B cell (primary cell): ENCODE data around the gene USP44. TPM values are rescaled to one million over a fixed set of nuclear protein-coding genes. Genes with fewer than 3 reads are reported as not detected.

Experiments used
- ATAC-seq: fragments of 200-7000 bp; cut with Tn5 transposase; one replicate; pipeline ENCODE4 v1.10.0; 2021; ENCODE audit warnings: low read depth, mild to moderate bottlenecking, moderate number of reproducible peaks, moderate library complexity
- CTCF ChIA-PET: fragments of 350-600 bp; sonication (Branson Sonifier 250); formaldehyde crosslinking; loops from one replicate; lab custom pipeline; 2021; ENCODE audit warnings: antibody characterized with exemption, inconsistent platforms; lab: Charles Lee
- POLR2A ChIA-PET: fragments of 350-600 bp; sonication (Branson Sonifier 250); formaldehyde crosslinking; loops from one replicate; lab custom pipeline; 2021; ENCODE audit warnings: antibody characterized with exemption; lab: Charles Lee
- DNase-seq: peaks from one replicate; pipeline ENCODE4 v3.0.0; 2013
- H2AFZ ChIP-seq: 2 replicates; pipeline ENCODE4 v1.6.1; 2012; ENCODE audit warnings: mild to moderate bottlenecking, low read depth, low read length; ENCODE audit not compliant: insufficient read depth, poor library complexity, severe bottlenecking
- H3K27ac ChIP-seq, 2 donors: 1 replicate in 1 of 2; 2 replicates in 1 of 2; pipeline ENCODE4 v1.5.1; 2012 to 2013; ENCODE audit warnings: low read length in 2 of 2, mild to moderate bottlenecking in 2 of 2, moderate library complexity in 1 of 2
- H3K27me3 ChIP-seq, 4 experiments: fragments of 200-600 bp in 1 of 4; sonication (generic) in 1 of 4; replicated peaks in 1 of 4; 1 replicate in 2 of 4; 2 replicates in 2 of 4; pipeline versions ENCODE4 v1.6.1 to v1.7.0; 2013 to 2016; ENCODE audit warnings: low read length in 3 of 4, mild to moderate bottlenecking in 2 of 4, mixed read lengths in 1 of 4, moderate library complexity in 1 of 4; ENCODE audit not compliant: insufficient read depth in 4 of 4, control insufficient read depth in 3 of 4; ENCODE audit errors: control extremely low read depth in 1 of 4
- H3K36me3 ChIP-seq, 2 experiments: replicated peaks in 1 of 2; 1 replicate in 1 of 2; 2 replicates in 1 of 2; pipeline versions ENCODE4 v1.6.1 to v1.7.1; 2013; ENCODE audit warnings: low read length in 1 of 2; ENCODE audit not compliant: insufficient read depth in 2 of 2, control insufficient read depth in 1 of 2; ENCODE audit errors: control extremely low read depth in 1 of 2, extremely low read depth in 1 of 2
- H3K4me1 ChIP-seq, 2 donors: fragments of 200-600 bp in 1 of 2; sonication (generic) in 1 of 2; 1 replicate in 1 of 2; 2 replicates in 1 of 2; pipeline versions ENCODE4 v1.5.1 to v1.6.1; 2013 to 2017; ENCODE audit warnings: low read length in 2 of 2; ENCODE audit not compliant: control insufficient read depth in 2 of 2, insufficient read depth in 2 of 2
- H3K4me2 ChIP-seq: replicated peaks from 2 replicates; pipeline ENCODE3; 2012; ENCODE audit warnings: mild to moderate bottlenecking, low read depth, low read length; ENCODE audit not compliant: poor library complexity, severe bottlenecking
- H3K4me3 ChIP-seq, 5 experiments: fragments of 200-600 bp in 1 of 5; sonication (generic) in 1 of 5; 1 replicate in 3 of 5; 2 replicates in 2 of 5; pipeline versions ENCODE4 v1.5.1 to v1.7.0; 2011 to 2016; ENCODE audit warnings: low read length in 4 of 5, mild to moderate bottlenecking in 4 of 5, low read depth in 2 of 5, control low read depth in 1 of 5, moderate library complexity in 1 of 5; ENCODE audit not compliant: insufficient read depth in 1 of 5; ENCODE audit errors: control extremely low read depth in 1 of 5, extremely low read depth in 1 of 5
- H3K79me2 ChIP-seq: fragments of 200-600 bp; sonication (generic); one replicate; pipeline ENCODE4 v1.6.0; 2016; ENCODE audit warnings: low read length; ENCODE audit not compliant: control insufficient read depth, insufficient read depth
- H3K9ac ChIP-seq: fragments of 200-600 bp; sonication (generic); 2 replicates; pipeline ENCODE4 v1.6.1; 2017; ENCODE audit warnings: mild to moderate bottlenecking, low read length, moderate library complexity
- H3K9me3 ChIP-seq, 3 donors: one replicate each; pipeline versions ENCODE4 v1.6.1 to v1.7.1; 2013; ENCODE audit warnings: low read length in 2 of 3; ENCODE audit not compliant: control insufficient read depth in 2 of 3, insufficient read depth in 1 of 3; ENCODE audit errors: control extremely low read depth in 1 of 3
- H4K20me1 ChIP-seq: 2 replicates; pipeline ENCODE4 v1.6.0; 2012; ENCODE audit warnings: mild to moderate bottlenecking, low read length; ENCODE audit not compliant: insufficient read depth, control insufficient read depth, poor library complexity, severe bottlenecking
- H3K27ac Mint-ChIP-seq: one replicate; pipeline ENCODE4 v1.8.0; 2021; ENCODE audit warnings: mixed read lengths
- H3K27me3 Mint-ChIP-seq: one replicate; pipeline ENCODE4 v1.8.0; 2021; ENCODE audit warnings: mixed read lengths
- H3K4me1 Mint-ChIP-seq: one replicate; pipeline ENCODE4 v1.8.0; 2021; ENCODE audit warnings: mixed read lengths
- H3K4me3 Mint-ChIP-seq: one replicate; pipeline ENCODE4 v1.8.0; 2021; ENCODE audit warnings: mixed read lengths
- H3K9me3 Mint-ChIP-seq: one replicate; pipeline ENCODE4 v1.8.0; 2022; ENCODE audit warnings: mixed read lengths; ENCODE audit not compliant: insufficient read depth
- CTCF ChIP-seq: fragments of 200-600 bp; IDR thresholded peaks from one replicate; pipeline ENCODE4 v1.8.0; 2022; ENCODE audit warnings: antibody characterized with exemption, mild to moderate bottlenecking
- EZH2 ChIP-seq: IDR thresholded peaks from 2 replicates; pipeline ENCODE4 v1.6.1; 2012; ENCODE audit warnings: borderline replicate concordance, low read depth, mild to moderate bottlenecking, moderate library complexity, low read length; ENCODE audit not compliant: insufficient read depth, poor library complexity, severe bottlenecking
- WGBS: methylation state at CpG from one replicate; pipeline ENCODE4 v1.1.5; 2013; ENCODE audit warnings: missing lambda C conversion rate; ENCODE audit not compliant: insufficient coverage; 5-methylcytosine and 5-hydroxymethylcytosine counted together
- intact Hi-C: fragments of 100-400 bp; cut with micrococcal nuclease; formaldehyde crosslinking; loops from one replicate; pipeline ENCODE4 v1.10.0; 2022
- polyA plus RNA-seq: library from polyadenylated mRNA; depleted of rRNA; stranded (reverse); fragments of >200 nt; gene quantifications from 2 replicates; pipeline ENCODE4 v1.2.3, GENCODE V29; 2012
- total RNA-seq, 2 donors: library from RNA; stranded (reverse); fragments of 120-200 nt in 1 of 2; gene quantifications; 1 replicate in 1 of 2; 2 replicates in 1 of 2; pipeline versions ENCODE4 v1.2.3 to v1.2.4, GENCODE V29; 2013 to 2022

The USP44 gene
- total and polyA plus RNA-seq, 2 donors (not counting 1 experiment from before 2014, with no cell fraction given), result 2.5 to 7.1 TPM

- Histone ChIP-seq H2AFZ (no peak overlapping the region), H3K9ac (no peak overlapping the region), H3K4me2 (no peak overlapping the region), H4K20me1 (no peaks in the 10 kb centered on the region), H3K36me3 (peaks cover 16 to 71% of the 10 kb centered on the region in 2 experiments), H3K4me3 (no peak overlapping the region), H3K4me1 (no peaks in the 10 kb centered on the region), H3K27ac (no peak overlapping the region), H3K79me2 (no peaks in the 10 kb centered on the region), H3K27me3 (no peaks in the 10 kb centered on the region), H3K9me3 (no peaks in the 10 kb centered on the region)
- Mint-ChIP-seq H3K27ac (no peak overlapping the region), H3K4me1 (no peaks in the 10 kb centered on the region), H3K27me3 (no peaks in the 10 kb centered on the region), H3K4me3 (no peak overlapping the region), H3K9me3 (no peaks in the 10 kb centered on the region)
- WGBS, result 100% methylated on average over 1 of the region's 3 CpGs
- DNase-seq, result no peak
- intact Hi-C loops, result no loop called here
- POLR2A ChIA-PET, result no interaction called here
- no peak for TF ChIP-seq EZH2
- no peak for TF ChIP-seq CTCF
- ATAC-seq, result no peak
- CTCF ChIA-PET, result no interaction called here
Observed at GRCh38 chr12:95509300-95509699, 42.0 kb downstream of the USP44 start.

GRCh38 chr12:95506707-95507523 lies 44.4 kb downstream of the USP44 start:
- Histone ChIP-seq H3K27me3 (no peaks in the 10 kb centered on the region), H3K36me3 (peaks cover 7 to 65% of the 10 kb centered on the region in 2 experiments), H3K4me2 (no peak overlapping the region), H3K79me2 (peaks cover 13% of the 10 kb centered on the region), H3K27ac (no peak overlapping the region), H3K9ac (no peak overlapping the region), H3K4me3 (no peak overlapping the region), H2AFZ (no peak overlapping the region), H3K4me1 (no peaks in the 10 kb centered on the region), H3K9me3 (no peaks in the 10 kb centered on the region), H4K20me1 (no peaks in the 10 kb centered on the region)
- DNase-seq, result no peak
- H3K4me1 Mint-ChIP-seq, result peaks cover 3% of the 10 kb centered on the region
- TF ChIP-seq CTCF, result no peak
- no peak for TF ChIP-seq EZH2
- no peaks in the 10 kb centered on the region for H3K27me3 Mint-ChIP-seq
- no peak overlapping the region for H3K4me3 Mint-ChIP-seq
- H3K27ac Mint-ChIP-seq, result no peak overlapping the region
- ChIA-PET POLR2A (no interaction called here), CTCF (interaction anchor here (0.7 kb wide), 1 partner anchor 9 kb away, joined by 3 read pairs; no protein-coding TSS in a partner anchor)
- no peaks in the 10 kb centered on the region for H3K9me3 Mint-ChIP-seq
- intact Hi-C loops, result no loop called here
- no peak for ATAC-seq
- WGBS, result 99% methylated on average over 8 of the region's 10 CpGs
